ENCODE measurements around the gene GHR. TPM values are rescaled to one million over a fixed set of nuclear protein-coding genes. Genes with fewer than 3 reads are reported as not detected.

GHR gene
- total and polyA plus RNA-seq, 2 donors (not counting 3 experiments of a cell fraction or from before 2014, with no cell fraction given) = 0.27 to 0.28 TPM

DNA sequence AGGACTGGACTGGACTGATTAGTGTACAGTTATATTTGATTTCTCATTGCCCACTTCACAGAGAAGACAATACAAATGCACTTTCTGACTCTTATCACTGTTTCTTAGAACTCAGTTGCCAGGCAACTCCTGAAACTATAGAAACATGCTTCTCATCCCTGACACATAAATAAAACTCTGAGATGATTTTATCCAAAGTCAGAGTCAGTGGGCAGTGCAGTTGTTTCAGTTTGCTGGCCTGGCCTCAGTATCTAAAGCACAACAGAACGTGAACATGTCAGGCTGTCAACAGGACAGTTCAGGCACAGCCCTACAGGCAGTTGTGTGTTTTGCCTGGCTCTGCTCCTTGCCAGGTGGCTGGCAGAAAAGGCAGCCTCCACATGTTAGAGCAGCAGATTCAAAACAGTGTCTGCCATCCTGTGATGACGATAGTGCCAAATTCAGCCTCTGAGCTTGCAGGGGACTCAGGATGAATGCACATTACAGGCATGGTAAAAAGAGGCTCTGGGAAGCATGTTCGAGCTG lies 268.2 kb downstream of the GHR start:
- no peaks in the 10 kb centered on the region for H3K4me1 ChIP-seq (ENCODE audit: control insufficient read depth, extremely low read depth, insufficient read depth, low read length)
- BruUV-seq (replicated peaks) = no TSS peak
- no peak for FAIRE-seq
- no peaks in the 10 kb centered on the region for H3K36me3 ChIP-seq (ENCODE audit: control insufficient read depth in 2 of 2, extremely low read depth in 1 of 2, insufficient read depth in 2 of 2, low read length in 2 of 2)
- H3K79me2 ChIP-seq (ENCODE audit: control insufficient read depth, insufficient read depth, low read length) = no peaks in the 10 kb centered on the region
- no peak for DNase-seq (ENCODE audit: low read depth, low spot score)
- H3K27ac ChIP-seq (ENCODE audit: insufficient read depth, low read depth, low read length) = no peak overlapping the region
- intact Hi-C loops (cut with micrococcal nuclease) (no loop called here), dilution Hi-C loops (cut with MboI; ENCODE audit: extremely low pct_ligation_motif_present, low sequenced_read_pairs) (no loop called here)
- no peaks in the 10 kb centered on the region for H3K9me1 ChIP-seq (replicated peaks; ENCODE audit: control insufficient read depth, extremely low read depth, insufficient read depth, low read length)
- no peak overlapping the region for H2AFZ ChIP-seq (ENCODE audit: low read depth, low read length)
- H3K27me3 ChIP-seq (ENCODE audit: control insufficient read depth in 2 of 2, insufficient read depth in 2 of 2, low read length in 2 of 2) = no peaks in the 10 kb centered on the region
- H3K4me3 ChIP-seq (replicated peaks in 1 of 3; ENCODE audit: insufficient read depth in 1 of 3, low read depth in 1 of 3, low read length in 3 of 3) = no peak overlapping the region
- CTCF ChIA-PET = no interaction called here
- H3K4me2 ChIP-seq (ENCODE audit: insufficient read depth, low read length) = no peak overlapping the region
- no peak overlapping the region for H3K9ac ChIP-seq (replicated peaks; ENCODE audit: extremely low read depth, insufficient read depth, low read length)
- TF ChIP-seq GATA2 (IDR thresholded peaks at IDR 0.05; ENCODE audit: insufficient read depth, insufficient read length, low read depth, low read length) (no peak), EZH2 (IDR thresholded peaks at IDR 0.05; ENCODE audit: borderline replicate concordance, low read depth, low read length, severe bottlenecking) (no peak), POLR2AphosphoS5 (IDR thresholded peaks at IDR 0.05; ENCODE audit: insufficient read depth, low read depth, low read length) (no peak), POLR2A (IDR thresholded peaks at IDR 0.05; ENCODE audit: low read depth, low read length) (no peak), JUN (IDR thresholded peaks at IDR 0.05; ENCODE audit: borderline replicate concordance, insufficient read depth, insufficient read length, low read depth) (no peak), MYC (IDR thresholded peaks at IDR 0.05; ENCODE audit: low read depth, low read length) (no peak), FOS (IDR thresholded peaks at IDR 0.05; ENCODE audit: borderline replicate concordance, insufficient read depth, low read length) (no peak)
- TF ChIP-seq, protein P1, sequence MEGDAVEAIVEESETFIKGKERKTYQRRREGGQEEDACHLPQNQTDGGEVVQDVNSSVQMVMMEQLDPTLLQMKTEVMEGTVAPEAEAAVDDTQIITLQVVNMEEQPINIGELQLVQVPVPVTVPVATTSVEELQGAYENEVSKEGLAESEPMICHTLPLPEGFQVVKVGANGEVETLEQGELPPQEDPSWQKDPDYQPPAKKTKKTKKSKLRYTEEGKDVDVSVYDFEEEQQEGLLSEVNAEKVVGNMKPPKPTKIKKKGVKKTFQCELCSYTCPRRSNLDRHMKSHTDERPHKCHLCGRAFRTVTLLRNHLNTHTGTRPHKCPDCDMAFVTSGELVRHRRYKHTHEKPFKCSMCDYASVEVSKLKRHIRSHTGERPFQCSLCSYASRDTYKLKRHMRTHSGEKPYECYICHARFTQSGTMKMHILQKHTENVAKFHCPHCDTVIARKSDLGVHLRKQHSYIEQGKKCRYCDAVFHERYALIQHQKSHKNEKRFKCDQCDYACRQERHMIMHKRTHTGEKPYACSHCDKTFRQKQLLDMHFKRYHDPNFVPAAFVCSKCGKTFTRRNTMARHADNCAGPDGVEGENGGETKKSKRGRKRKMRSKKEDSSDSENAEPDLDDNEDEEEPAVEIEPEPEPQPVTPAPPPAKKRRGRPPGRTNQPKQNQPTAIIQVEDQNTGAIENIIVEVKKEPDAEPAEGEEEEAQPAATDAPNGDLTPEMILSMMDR (IDR thresholded peaks at IDR 0.05; ENCODE audit: extremely low read depth in 1 of 2, insufficient read depth in 1 of 2, low read depth in 1 of 2, low read length in 2 of 2) = no peak
- TF ChIP-seq, protein P2, sequence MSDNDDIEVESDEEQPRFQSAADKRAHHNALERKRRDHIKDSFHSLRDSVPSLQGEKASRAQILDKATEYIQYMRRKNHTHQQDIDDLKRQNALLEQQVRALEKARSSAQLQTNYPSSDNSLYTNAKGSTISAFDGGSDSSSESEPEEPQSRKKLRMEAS (IDR thresholded peaks at IDR 0.05; ENCODE audit: insufficient read depth, insufficient read length) = no peak
- POLR2A ChIA-PET = no interaction called here
- H3K9me3 ChIP-seq (replicated peaks; ENCODE audit: control insufficient read depth, insufficient read depth, low read length) = no peaks in the 10 kb centered on the region
- no peaks in the 10 kb centered on the region for H4K20me1 ChIP-seq (replicated peaks; ENCODE audit: control insufficient read depth, extremely low read depth, insufficient read depth, low read length)
